Kidney tubule cell (primary cell): ENCODE results near the gene ASS1.
"Not testable (repeated sequence)": the region's sequence is repeated elsewhere in the genome, so short reads cannot be mapped to it uniquely, and the experiment has no call there.

ENCODE experiments used
- DNase-seq: peaks from one replicate; pipeline ENCODE4 v3.0.0-alpha.2; 2018; ENCODE audit warnings: low spot score

ASS1 gene

GRCh38 chr9:130434656-130435055, 10.1 kb upstream of the ASS1 start:
- DNase-seq: not testable (repeated sequence)

GRCh38 chr9:130437011-130437789, 7.6 kb upstream of the ASS1 start:
- no peak for DNase-seq

GRCh38 chr9:130438382-130438981, 6.3 kb upstream of the ASS1 start:
- DNase-seq: no peak

- DNase-seq: no peak
Observed at GRCh38 chr9:130441031-130441430, 3.7 kb upstream of the ASS1 start.

GRCh38 chr9:130442746-130443455, 1.9 kb upstream of the ASS1 start:
- DNase-seq: no peak

GRCh38 chr9:130443456-130443801, 1.3 kb upstream of the ASS1 start:
- DNase-seq: no peak

GRCh38 chr9:130443840-130444492, 795 bp upstream of the ASS1 start:
- no peak for DNase-seq

- peak; percentile 63 for DNase-seq
Observed at GRCh38 chr9:130445268-130445983, 665 bp downstream of the ASS1 start.

GRCh38 chr9:130446101-130446861, 1.5 kb downstream of the ASS1 start:
- peak; percentile 84 for DNase-seq

GRCh38 chr9:130447193-130447816, 2.5 kb downstream of the ASS1 start:
- no peak for DNase-seq

- DNase-seq: no peak
Observed at GRCh38 chr9:130448035-130448624, 3.4 kb downstream of the ASS1 start.

GRCh38 chr9:130448771-130449603, 4.2 kb downstream of the ASS1 start:
- DNase-seq: no peak

GRCh38 chr9:130450344-130451003, 5.7 kb downstream of the ASS1 start:
- DNase-seq: peak; percentile 70

GRCh38 chr9:130451004-130451390, 6.2 kb downstream of the ASS1 start:
- DNase-seq: no peak

GRCh38 chr9:130451509-130452388, 7.0 kb downstream of the ASS1 start:
- peak; percentile 96 for DNase-seq

GRCh38 chr9:130452835-130453234, 8.1 kb downstream of the ASS1 start:
- no peak for DNase-seq

- peak; percentile 88 for DNase-seq
Observed at GRCh38 chr9:130453487-130453886, 8.7 kb downstream of the ASS1 start.
